PC-3 (cell line): ENCODE data around the gene PEX14.

Experiments
- EZH2 ChIP-seq: fragments of 300-600 bp; sonication (generic); IDR thresholded peaks from one replicate; pipeline ENCODE4 v1.6.1; 2017; ENCODE audit warnings: antibody characterized with exemption, mild to moderate bottlenecking, low read length; ENCODE audit not compliant: unreplicated experiment
- EZH2phosphoT487 ChIP-seq: fragments of 300-600 bp; sonication (generic); IDR thresholded peaks from 2 replicates; pipeline ENCODE4 v1.6.1; 2018; ENCODE audit warnings: mild to moderate bottlenecking, antibody characterized with exemption, low read length, borderline replicate concordance
- TF ChIP-seq, protein P1 (sequence below): fragments of 300-600 bp; sonication (generic); conservative IDR thresholded peaks from 2 replicates; pipeline ENCODE4 v1.5.1; 2017; ENCODE audit warnings: antibody characterized with exemption, low read depth, mild to moderate bottlenecking, low read length

DNA sequence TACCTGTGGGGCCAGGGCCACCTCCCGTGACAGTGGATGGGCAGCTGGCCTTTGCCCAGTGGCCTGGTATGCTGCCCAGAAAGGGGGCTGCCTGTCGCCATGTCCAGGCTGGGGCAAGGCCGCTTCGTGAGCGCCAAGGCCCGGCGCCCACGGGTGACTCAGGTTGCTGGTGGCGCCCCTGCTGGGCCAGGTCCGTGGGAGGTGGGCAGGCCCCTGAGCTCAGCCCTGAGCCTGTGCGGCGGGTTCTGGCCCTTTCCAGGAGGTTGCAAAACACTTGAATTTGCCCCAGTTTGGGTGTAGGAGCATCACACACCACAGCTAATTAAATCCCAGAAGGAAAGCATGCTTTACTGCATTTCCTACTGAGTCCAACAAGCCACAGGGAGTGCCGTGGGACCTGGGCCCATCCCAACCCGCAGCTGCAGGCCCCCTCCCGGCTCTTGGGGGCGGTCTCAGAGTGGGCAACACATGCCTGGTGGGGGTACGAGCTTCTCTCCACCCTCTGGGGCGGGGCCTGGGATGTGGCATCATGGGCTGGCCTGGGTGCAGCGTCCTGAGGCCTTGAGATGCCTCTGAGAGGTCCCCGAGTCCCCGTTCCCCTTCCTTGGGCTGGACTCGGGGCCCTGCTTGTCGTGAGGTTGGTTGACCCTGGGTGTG, 159.8 kb downstream of the PEX14 start:
- TF ChIP-seq, protein P1, sequence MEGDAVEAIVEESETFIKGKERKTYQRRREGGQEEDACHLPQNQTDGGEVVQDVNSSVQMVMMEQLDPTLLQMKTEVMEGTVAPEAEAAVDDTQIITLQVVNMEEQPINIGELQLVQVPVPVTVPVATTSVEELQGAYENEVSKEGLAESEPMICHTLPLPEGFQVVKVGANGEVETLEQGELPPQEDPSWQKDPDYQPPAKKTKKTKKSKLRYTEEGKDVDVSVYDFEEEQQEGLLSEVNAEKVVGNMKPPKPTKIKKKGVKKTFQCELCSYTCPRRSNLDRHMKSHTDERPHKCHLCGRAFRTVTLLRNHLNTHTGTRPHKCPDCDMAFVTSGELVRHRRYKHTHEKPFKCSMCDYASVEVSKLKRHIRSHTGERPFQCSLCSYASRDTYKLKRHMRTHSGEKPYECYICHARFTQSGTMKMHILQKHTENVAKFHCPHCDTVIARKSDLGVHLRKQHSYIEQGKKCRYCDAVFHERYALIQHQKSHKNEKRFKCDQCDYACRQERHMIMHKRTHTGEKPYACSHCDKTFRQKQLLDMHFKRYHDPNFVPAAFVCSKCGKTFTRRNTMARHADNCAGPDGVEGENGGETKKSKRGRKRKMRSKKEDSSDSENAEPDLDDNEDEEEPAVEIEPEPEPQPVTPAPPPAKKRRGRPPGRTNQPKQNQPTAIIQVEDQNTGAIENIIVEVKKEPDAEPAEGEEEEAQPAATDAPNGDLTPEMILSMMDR: no peak
- TF ChIP-seq EZH2 (no peak), EZH2phosphoT487 (no peak)
